Aorta (tissue), 5 donors: ENCODE measurements around the gene MIDN. TPM values are rescaled to one million over a fixed set of nuclear protein-coding genes. Genes with fewer than 3 reads are reported as not detected.

Experiments used
- ATAC-seq: fragments of 200-7000 bp; cut with Tn5 transposase; one replicate; pipeline ENCODE4 v1.9.1; 2022; ENCODE audit warnings: moderate library complexity; ENCODE audit not compliant: low FRiP score
- DNase-seq, 2 donors: peaks; one replicate each; pipeline ENCODE4 v3.0.0-alpha.2; 2020
- H3K27ac ChIP-seq, 2 donors: one replicate each; pipeline ENCODE4 v1.5.1; 2013; ENCODE audit warnings: low read length in 2 of 2, mild to moderate bottlenecking in 2 of 2, moderate library complexity in 2 of 2, control low read depth in 1 of 2, inconsistent platforms in 1 of 2, low read depth in 1 of 2
- H3K27me3 ChIP-seq, 2 donors: one replicate each; pipeline ENCODE4 v1.6.1; 2013; ENCODE audit warnings: control low read depth in 1 of 2, low read length in 1 of 2, mild to moderate bottlenecking in 1 of 2, moderate library complexity in 1 of 2; ENCODE audit not compliant: insufficient read depth in 2 of 2, control insufficient read depth in 1 of 2
- H3K36me3 ChIP-seq, 2 donors: one replicate each; pipeline ENCODE4 v1.6.1; 2013; ENCODE audit warnings: control low read depth in 1 of 2, low read length in 1 of 2, mild to moderate bottlenecking in 1 of 2; ENCODE audit not compliant: insufficient read depth in 2 of 2, control insufficient read depth in 1 of 2
- H3K4me1 ChIP-seq, 2 donors: one replicate each; pipeline ENCODE4 v1.6.1; 2013; ENCODE audit warnings: low read length in 2 of 2, control low read depth in 1 of 2, mild to moderate bottlenecking in 1 of 2, moderate library complexity in 1 of 2; ENCODE audit not compliant: insufficient read depth in 2 of 2, control insufficient read depth in 1 of 2
- H3K4me3 ChIP-seq, 2 donors: one replicate each; pipeline ENCODE4 v1.5.1; 2013; ENCODE audit warnings: low read length in 2 of 2, control low read depth in 1 of 2, mild to moderate bottlenecking in 1 of 2
- H3K9me3 ChIP-seq: one replicate; pipeline ENCODE4 v1.6.1; 2013; ENCODE audit warnings: mild to moderate bottlenecking, low read length; ENCODE audit not compliant: control insufficient read depth
- WGBS, 2 donors: extraction: QIAGEN DNeasy Blood & Tissue Kit; methylation state at CpG; one replicate each; pipeline ENCODE4 v1.1.7; 2013; 5-methylcytosine and 5-hydroxymethylcytosine counted together
- intact Hi-C, 2 donors: fragments of 100-400 bp; cut with DNase I; formaldehyde crosslinking; loops; one replicate each; pipeline versions ENCODE4 v1.14.2 to v1.15.0; 2022
- polyA plus RNA-seq, 2 donors: library from polyadenylated mRNA; stranded (reverse); fragments of 200-250 nt; gene quantifications; one replicate each; pipeline ENCODE4 v1.2.3, GENCODE V29; 2013
- total RNA-seq, 2 donors: library from RNA; stranded (reverse); fragmentation: NEBNext Ultra II Directional; extraction: Animal tissue kit (Norgen Biotek cat#: 25700); gene quantifications; one replicate each; pipeline ENCODE4 v1.2.1, GENCODE V29; 2021
- donor health status: healthy with polysubstance abuse.
- donor health status: Bipolar disorder and iron deficiency.
- donor health status: DM: no; HTN: no; CAD: no.
- donor health status: DM: no; HTN: no; CAD: no.
- donor health status: DM: yes; HTN: yes; CAD: no.

The MIDN gene
- total and polyA plus RNA-seq, 4 donors = 11.8 to 121 (median 69.7) TPM

GRCh38 chr19:1274081-1274851, 25.9 kb downstream of the MIDN start:
- peak in 1 of 2 donors; percentile 69 for DNase-seq
- H3K36me3 ChIP-seq = peaks cover 0 to 7% of the 10 kb centered on the region in 2 donors
- H3K4me1 ChIP-seq = no peaks in the 10 kb centered on the region
- intact Hi-C loops = loop anchor here in 1 of 2 donors (10.0 kb wide), 1 partner anchor 231 kb away; no protein-coding TSS in a partner anchor
- no peak overlapping the region for H3K27ac ChIP-seq
- H3K4me3 ChIP-seq = no peak overlapping the region
- no peaks in the 10 kb centered on the region for H3K27me3 ChIP-seq
- 79 to 80% methylated on average over 46 of the region's 46 CpGs for WGBS, 2 donors
- H3K9me3 ChIP-seq = no peaks in the 10 kb centered on the region
- no peak for ATAC-seq

DNA sequence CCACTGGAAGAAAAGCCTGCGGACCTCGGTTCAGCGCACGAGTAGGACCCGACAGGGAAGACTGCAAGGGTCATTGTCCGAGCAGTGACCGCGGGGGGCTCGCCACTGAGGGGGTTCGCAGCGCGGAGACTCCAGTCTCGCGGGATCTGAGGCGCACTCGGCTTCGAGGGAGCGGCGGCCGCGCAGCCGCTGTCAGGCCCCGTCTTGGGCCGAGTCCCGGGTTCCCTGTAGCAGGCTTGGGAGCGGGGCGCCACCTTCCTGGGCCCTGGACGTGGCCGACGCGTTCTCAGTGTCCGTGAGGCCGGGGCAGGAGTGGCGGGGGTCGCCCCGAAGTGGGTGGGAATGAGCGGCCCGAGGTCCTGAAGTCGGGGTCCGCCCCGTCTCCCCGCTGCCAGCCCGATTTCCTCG, 26.5 kb downstream of the MIDN start:
- ATAC-seq = peak; percentile 0
- H3K9me3 ChIP-seq = no peaks in the 10 kb centered on the region
- intact Hi-C loops = loop anchor here in 1 of 2 donors (5.0 to 10.0 kb wide), 2 partner anchors 82 to 230 kb away; no protein-coding TSS in a partner anchor
- H3K36me3 ChIP-seq = peaks cover 0 to 7% of the 10 kb centered on the region in 2 donors
- H3K4me3 ChIP-seq = no peak overlapping the region
- WGBS, 2 donors = 22 to 24% methylated on average over 44 of the region's 44 CpGs
- no peaks in the 10 kb centered on the region for H3K27me3 ChIP-seq
- H3K27ac ChIP-seq = peak overlapping the region in 1 of 2 donors; percentile 10
- peak in 1 of 2 donors; percentile 62 for DNase-seq
- H3K4me1 ChIP-seq = no peaks in the 10 kb centered on the region

DNA sequence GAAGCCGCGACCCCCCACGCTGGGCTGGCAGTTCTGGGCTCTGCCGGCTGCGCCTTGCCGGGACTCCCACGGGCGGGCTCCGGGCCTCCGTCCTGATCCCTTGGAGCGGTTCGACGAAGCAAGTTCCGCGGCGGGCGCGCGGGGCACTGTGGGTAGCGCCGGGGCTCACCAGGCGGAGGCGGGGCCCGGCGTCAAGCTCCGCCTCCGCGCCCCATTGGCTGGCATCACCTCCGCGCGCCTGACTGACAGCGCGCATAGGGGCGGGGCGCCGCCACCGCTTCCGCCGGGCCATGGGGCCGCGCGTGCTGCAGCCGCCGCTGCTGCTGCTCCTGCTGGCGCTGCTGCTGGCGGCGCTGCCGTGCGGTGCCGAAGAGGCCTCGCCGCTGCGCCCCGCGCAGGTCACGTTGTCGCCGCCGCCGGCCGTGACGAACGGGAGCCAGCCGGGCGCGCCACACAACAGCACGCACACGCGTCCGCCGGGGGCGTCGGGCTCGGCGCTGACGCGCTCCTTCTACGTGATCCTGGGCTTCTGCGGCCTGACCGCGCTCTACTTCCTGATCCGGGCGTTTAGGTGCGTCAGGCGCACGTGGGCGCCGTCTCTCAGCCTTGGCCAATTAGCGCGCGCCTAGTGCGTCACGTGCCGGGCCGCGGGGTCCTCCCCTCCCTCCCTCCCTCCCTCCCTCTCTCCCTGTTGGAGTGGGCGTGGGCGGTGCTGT, 27.0 kb downstream of the MIDN start, which contains the start of gene FAM174C:
Gene FAM174C, plus strand, starts transcription at position 271 of the 716 bp plus-strand sequence. Its CDS starts 20 bp downstream, at position 291.
- DNase-seq (peak; percentile 97 to 98), ATAC-seq (peak; percentile 90)
- Histone ChIP-seq H3K9me3 (no peaks in the 10 kb centered on the region), H3K27me3 (no peaks in the 10 kb centered on the region), H3K27ac (peak within 1 kb of the TSS; percentile 29 to 92), H3K4me3 (peak within 1 kb of the TSS; percentile 31 to 35), H3K36me3 (peaks cover 0 to 7% of the 10 kb centered on the region in 2 donors), H3K4me1 (no peaks in the 10 kb centered on the region)
- intact Hi-C loops = loop anchor here in 1 of 2 donors (5.0 to 10.0 kb wide), 2 partner anchors 82 to 229 kb away; no protein-coding TSS in a partner anchor
- 0% methylated on average over 59 to 98 of the region's 98 CpGs for WGBS, 2 donors

DNA sequence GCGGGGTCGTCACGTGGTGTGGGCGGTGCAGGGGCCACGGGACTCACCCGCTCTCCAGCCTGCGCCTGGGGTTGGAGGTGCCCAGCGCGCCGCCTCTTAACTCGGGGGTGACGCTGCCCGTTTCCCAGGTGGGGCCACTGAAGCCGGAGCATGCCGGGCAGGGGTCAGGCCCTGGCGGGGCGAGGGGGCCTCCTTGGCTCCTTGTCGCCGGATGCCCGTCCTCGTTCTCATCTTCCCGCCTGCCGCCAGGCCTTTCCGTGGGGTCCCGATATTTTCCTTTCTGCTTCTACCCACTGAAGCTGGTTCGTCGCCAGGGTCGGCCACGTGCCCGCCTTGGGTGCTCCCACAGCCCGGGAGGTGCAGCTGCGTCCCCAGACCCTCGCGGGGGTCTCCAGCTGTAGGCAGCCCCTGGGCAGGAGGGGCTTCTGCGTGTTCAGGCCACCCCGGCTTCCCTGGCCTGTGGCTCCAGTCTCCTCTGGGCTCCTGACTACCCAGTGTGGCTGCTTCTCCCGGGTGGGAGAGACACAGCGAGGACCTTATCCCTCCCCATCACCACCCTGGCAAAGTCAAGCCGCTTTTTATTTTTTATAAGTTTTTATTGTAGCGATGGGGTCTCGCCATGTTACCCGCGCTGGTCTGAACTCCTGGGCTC, 27.7 kb downstream of the MIDN start:
- H3K36me3 ChIP-seq = peaks cover 0 to 7% of the 10 kb centered on the region in 2 donors
- H3K9me3 ChIP-seq = no peaks in the 10 kb centered on the region
- peak overlapping the region; percentile 11 to 18 for H3K4me3 ChIP-seq
- intact Hi-C loops = loop anchor here in 1 of 2 donors (2.0 to 10.0 kb wide), 3 partner anchors 81 to 229 kb away; partner anchors contain the start of gene NDUFS7
- no peak for DNase-seq
- no peaks in the 10 kb centered on the region for H3K4me1 ChIP-seq
- H3K27me3 ChIP-seq = no peaks in the 10 kb centered on the region
- ATAC-seq = no peak
- H3K27ac ChIP-seq = peak overlapping the region in 1 of 2 donors; percentile 29
- 11 to 12% methylated on average over 40 to 43 of the region's 43 CpGs for WGBS, 2 donors

GRCh38 chr19:1276628-1277022, 28.2 kb downstream of the MIDN start:
- no peak overlapping the region for H3K27ac ChIP-seq
- no peaks in the 10 kb centered on the region for H3K27me3 ChIP-seq
- H3K4me1 ChIP-seq = no peaks in the 10 kb centered on the region
- no peak overlapping the region for H3K4me3 ChIP-seq
- ATAC-seq = no peak
- no peaks in the 10 kb centered on the region for H3K9me3 ChIP-seq
- DNase-seq = no peak
- intact Hi-C loops = loop anchor here in 1 of 2 donors (2.0 to 10.0 kb wide), 3 partner anchors 81 to 228 kb away; partner anchors contain the start of gene NDUFS7
- peaks cover 0 to 7% of the 10 kb centered on the region in 2 donors for H3K36me3 ChIP-seq
- 82 to 86% methylated on average over 10 of the region's 10 CpGs for WGBS, 2 donors

- Histone ChIP-seq H3K27ac (no peak overlapping the region), H3K4me1 (no peaks in the 10 kb centered on the region), H3K9me3 (no peaks in the 10 kb centered on the region), H3K27me3 (no peaks in the 10 kb centered on the region), H3K36me3 (peaks cover 0 to 7% of the 10 kb centered on the region in 2 donors), H3K4me3 (no peak overlapping the region)
- intact Hi-C loops = loop anchor here in 1 of 2 donors (2.0 to 10.0 kb wide), 3 partner anchors 80 to 228 kb away; partner anchors contain the start of gene NDUFS7
- DNase-seq (no peak), ATAC-seq (no peak)
- 88 to 92% methylated on average over 14 to 15 of the region's 15 CpGs for WGBS, 2 donors
Observed at GRCh38 chr19:1277061-1277460, 28.7 kb downstream of the MIDN start.

DNA sequence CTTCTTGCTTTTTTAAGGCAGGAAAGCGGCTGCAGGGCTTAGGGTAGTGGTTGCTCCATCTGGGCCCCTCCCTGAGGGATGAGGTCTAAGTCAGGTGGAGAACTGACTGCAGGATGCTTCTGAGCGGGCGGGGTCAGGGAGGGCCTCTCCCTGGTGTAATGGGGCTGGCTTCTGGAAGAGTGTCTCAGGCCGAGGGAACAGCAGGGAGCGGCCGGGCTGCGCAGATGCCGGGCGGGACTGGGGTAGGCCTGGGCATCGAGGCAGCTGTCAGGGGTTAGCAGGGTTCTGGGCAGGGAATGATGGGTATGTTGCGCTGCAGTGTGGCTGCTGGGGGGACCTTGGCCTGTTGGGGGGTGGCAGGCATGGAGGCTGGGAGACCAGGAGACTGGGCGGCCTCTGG, 29.7 kb downstream of the MIDN start:
- DNase-seq = no peak
- Histone ChIP-seq H3K9me3 (no peaks in the 10 kb centered on the region), H3K4me1 (no peaks in the 10 kb centered on the region), H3K27ac (no peak overlapping the region), H3K27me3 (no peaks in the 10 kb centered on the region), H3K4me3 (no peak overlapping the region), H3K36me3 (peaks cover 0 to 7% of the 10 kb centered on the region in 2 donors)
- ATAC-seq = no peak
- WGBS, 2 donors = 82 to 89% methylated on average over 11 to 12 of the region's 12 CpGs
- intact Hi-C loops = loop anchor here in 1 of 2 donors (5.0 to 10.0 kb wide), 2 partner anchors 79 to 227 kb away; no protein-coding TSS in a partner anchor
